ENCODE results near the gene TRIM31.

The TRIM31 gene

GRCh38 chr6:30077218-30077617 lies 35.7 kb downstream of the TRIM31 start:
- H3K4me2 ChIP-seq (ENCODE audit: low read depth, low read length): no peak overlapping the region
- H3K27ac ChIP-seq (ENCODE audit: low read length): no peak overlapping the region
- H3K27me3 ChIP-seq (replicated peaks; ENCODE audit: insufficient read depth, low read length): peaks cover 54% of the 10 kb centered on the region

GRCh38 chr6:30075790-30076732 lies 36.8 kb downstream of the TRIM31 start:
- H3F3A ChIP-seq (ENCODE audit: insufficient read depth, low read length): no peaks in the 10 kb centered on the region
- H3K9me2 ChIP-seq (replicated peaks; ENCODE audit: insufficient read depth, low read length): no peaks in the 10 kb centered on the region
- no peak overlapping the region for H2AFZ ChIP-seq (ENCODE audit: low read length)
- H3K4me3 ChIP-seq (ENCODE audit: low read length): no peak overlapping the region
- TF ChIP-seq EZH2phosphoT487 (IDR thresholded peaks at IDR 0.05; ENCODE audit: low read length) (no peak), CTCF (IDR thresholded peaks at IDR 0.05; ENCODE audit: low read length) (peak; percentile 38)
- no peak for DNase-seq
- H3K4me1 ChIP-seq (ENCODE audit: low read length): no peaks in the 10 kb centered on the region
- no peaks in the 10 kb centered on the region for H3K79me2 ChIP-seq (ENCODE audit: low read length)
- no peak overlapping the region for H3K9ac ChIP-seq (ENCODE audit: low read length)
- no peaks in the 10 kb centered on the region for H3K36me3 ChIP-seq (replicated peaks; ENCODE audit: insufficient read depth, low read length)
- H3K9me3 ChIP-seq (replicated peaks; ENCODE audit: insufficient read depth, low read length): no peaks in the 10 kb centered on the region
- H3K27ac ChIP-seq (ENCODE audit: low read length): no peak overlapping the region
- H3K4me2 ChIP-seq (ENCODE audit: low read depth, low read length): no peak overlapping the region
- peaks cover 54% of the 10 kb centered on the region for H3K27me3 ChIP-seq (replicated peaks; ENCODE audit: insufficient read depth, low read length)
- H4K20me1 ChIP-seq (ENCODE audit: insufficient read depth, low read length): no peaks in the 10 kb centered on the region

More at GRCh38 chr6:30077218-30077617, 35.7 kb downstream of the TRIM31 start:
- no peak overlapping the region for H2AFZ ChIP-seq (ENCODE audit: low read length)
- no peaks in the 10 kb centered on the region for H3K36me3 ChIP-seq (replicated peaks; ENCODE audit: insufficient read depth, low read length)
- no peak overlapping the region for H3K9ac ChIP-seq (ENCODE audit: low read length)
- no peak overlapping the region for H3K4me3 ChIP-seq (ENCODE audit: low read length)
- no peaks in the 10 kb centered on the region for H3K4me1 ChIP-seq (ENCODE audit: low read length)
- H3F3A ChIP-seq (ENCODE audit: insufficient read depth, low read length): no peaks in the 10 kb centered on the region
- no peaks in the 10 kb centered on the region for H3K9me2 ChIP-seq (replicated peaks; ENCODE audit: insufficient read depth, low read length)
- no peaks in the 10 kb centered on the region for H4K20me1 ChIP-seq (ENCODE audit: insufficient read depth, low read length)
- H3K79me2 ChIP-seq (ENCODE audit: low read length): no peaks in the 10 kb centered on the region
- no peaks in the 10 kb centered on the region for H3K9me3 ChIP-seq (replicated peaks; ENCODE audit: insufficient read depth, low read length)
- DNase-seq: no peak
- TF ChIP-seq CTCF (IDR thresholded peaks at IDR 0.05; ENCODE audit: low read length): no peak
- no peak for TF ChIP-seq EZH2phosphoT487 (IDR thresholded peaks at IDR 0.05; ENCODE audit: low read length)
- TF ChIP-seq EZH2 (optimal IDR thresholded peaks at IDR 0.05; ENCODE audit: low read depth, low read length): no peak

DNA sequence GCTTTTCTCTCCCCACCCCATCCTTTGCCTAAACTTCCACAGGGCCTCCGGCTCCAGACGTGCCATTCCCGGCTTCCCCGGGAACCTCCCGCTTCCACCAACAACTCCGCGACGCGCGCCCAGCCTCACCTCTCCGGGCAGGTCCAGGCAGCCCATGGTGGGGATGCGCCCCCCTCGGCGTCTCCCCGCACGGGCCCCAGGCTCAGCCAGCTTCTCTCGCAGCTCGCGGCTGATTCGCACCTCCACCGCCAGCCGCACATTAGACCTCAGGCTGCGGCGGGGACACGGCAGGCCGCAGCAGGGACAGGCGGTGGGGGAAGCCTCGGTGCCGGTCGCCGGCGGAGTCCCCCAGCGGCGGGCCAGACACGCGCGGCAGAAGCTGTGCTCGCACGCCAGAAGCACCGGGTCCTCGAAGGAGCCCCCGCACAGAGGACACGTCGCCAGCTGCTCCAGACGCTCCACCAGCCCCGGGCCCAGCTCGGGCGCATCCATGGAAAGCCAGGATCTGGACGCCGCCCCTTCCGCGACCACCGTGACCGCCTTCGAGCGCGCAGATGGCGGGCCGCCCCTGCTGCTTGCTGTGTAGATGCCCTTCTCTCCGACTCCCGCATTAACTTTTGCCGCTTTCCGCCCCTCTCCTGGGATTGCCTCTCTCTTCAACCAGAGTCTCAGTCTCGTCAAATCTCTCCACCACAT lies 37.6 kb downstream of the TRIM31 start, which contains the start of gene RNF39:
Gene RNF39 (minus strand): TSS at position 676 of the 696 bp plus-strand sequence. CDS start 184 bp downstream, at position 492.
- no peak within 1 kb of the TSS for H2AFZ ChIP-seq (ENCODE audit: low read length)
- no peak within 1 kb of the TSS for H3K4me3 ChIP-seq (ENCODE audit: low read length)
- H3K27ac ChIP-seq (ENCODE audit: low read length): no peak within 1 kb of the TSS
- no peak for TF ChIP-seq CTCF (IDR thresholded peaks at IDR 0.05; ENCODE audit: low read length)
- TF ChIP-seq EZH2 (optimal IDR thresholded peaks at IDR 0.05; ENCODE audit: low read depth, low read length): no peak
- TF ChIP-seq EZH2phosphoT487 (IDR thresholded peaks at IDR 0.05; ENCODE audit: low read length): no peak
- H3K9me2 ChIP-seq (replicated peaks; ENCODE audit: insufficient read depth, low read length): no peaks in the 10 kb centered on the region
- no peak for DNase-seq
- H3K9me3 ChIP-seq (replicated peaks; ENCODE audit: insufficient read depth, low read length): no peaks in the 10 kb centered on the region
- no peaks in the 10 kb centered on the region for H3K79me2 ChIP-seq (ENCODE audit: low read length)
- H4K20me1 ChIP-seq (ENCODE audit: insufficient read depth, low read length): no peaks in the 10 kb centered on the region
- H3F3A ChIP-seq (ENCODE audit: insufficient read depth, low read length): no peaks in the 10 kb centered on the region
- H3K4me1 ChIP-seq (ENCODE audit: low read length): no peaks in the 10 kb centered on the region
- H3K4me2 ChIP-seq (ENCODE audit: low read depth, low read length): no peak within 1 kb of the TSS
- no peaks in the 10 kb centered on the region for H3K36me3 ChIP-seq (replicated peaks; ENCODE audit: insufficient read depth, low read length)
- H3K27me3 ChIP-seq (replicated peaks; ENCODE audit: insufficient read depth, low read length): peaks cover 54% of the 10 kb centered on the region
- no peak within 1 kb of the TSS for H3K9ac ChIP-seq (ENCODE audit: low read length)
